CD4-positive, alpha-beta T cell treated with Interleukin-21 for 1 hour (primary cell): ENCODE results near the gene DPF3.

Source experiments
- DNase-seq: peaks from one replicate; pipeline ENCODE4 v3.0.0-alpha.2; 2020

DPF3 gene

GRCh38 chr14:72904218-72904617, 10.3 kb upstream of the DPF3 start:
- no peak for DNase-seq

GRCh38 chr14:72903716-72904115, 9.8 kb upstream of the DPF3 start:
- no peak for DNase-seq

GRCh38 chr14:72902801-72903530, 9.1 kb upstream of the DPF3 start:
- DNase-seq, result no peak

GRCh38 chr14:72901361-72901760, 7.5 kb upstream of the DPF3 start:
- DNase-seq, result no peak

GRCh38 chr14:72898448-72898847, 4.5 kb upstream of the DPF3 start:
- no peak for DNase-seq

- no peak for DNase-seq
Observed at GRCh38 chr14:72894623-72895378, 900 bp upstream of the DPF3 start.

GRCh38 chr14:72894323-72894622, 372 bp upstream of the DPF3 start:
- DNase-seq, result no peak

GRCh38 chr14:72892879-72893635, 844 bp downstream of the DPF3 start:
- peak; percentile 24 for DNase-seq

- peak; percentile 28 for DNase-seq
Observed at GRCh38 chr14:72892103-72892878, 1.6 kb downstream of the DPF3 start.

- DNase-seq, result no peak
Observed at GRCh38 chr14:72891666-72892102, 2.2 kb downstream of the DPF3 start.

GRCh38 chr14:72889366-72889765, 4.5 kb downstream of the DPF3 start:
- no peak for DNase-seq

- DNase-seq, result no peak
Observed at GRCh38 chr14:72888636-72889201, 5.2 kb downstream of the DPF3 start.

- DNase-seq, result no peak
Observed at GRCh38 chr14:72888192-72888591, 5.7 kb downstream of the DPF3 start.

- no peak for DNase-seq
Observed at GRCh38 chr14:72887514-72887913, 6.4 kb downstream of the DPF3 start.

GRCh38 chr14:72884386-72884785, 9.5 kb downstream of the DPF3 start:
- no peak for DNase-seq

GRCh38 chr14:72883961-72884360, 9.9 kb downstream of the DPF3 start:
- DNase-seq, result no peak

GRCh38 chr14:72883109-72883508, 10.8 kb downstream of the DPF3 start:
- DNase-seq, result no peak

- no peak for DNase-seq
Observed at GRCh38 chr14:72882463-72882862, 11.4 kb downstream of the DPF3 start.

- DNase-seq, result no peak
Observed at GRCh38 chr14:72882047-72882446, 11.9 kb downstream of the DPF3 start.

GRCh38 chr14:72881543-72881942, 12.4 kb downstream of the DPF3 start:
- no peak for DNase-seq

GRCh38 chr14:72880820-72881219, 13.1 kb downstream of the DPF3 start:
- DNase-seq, result no peak

- DNase-seq, result no peak
Observed at GRCh38 chr14:72880164-72880563, 13.7 kb downstream of the DPF3 start.

- no peak for DNase-seq
Observed at GRCh38 chr14:72879431-72879830, 14.5 kb downstream of the DPF3 start.
